SK-N-SH (cell line): ENCODE results near the gene LGALS3BP. TPM values are rescaled to one million over a fixed set of nuclear protein-coding genes. Genes with fewer than 3 reads are reported as not detected.
A peak's percentile ranks its signal among the peaks of the same experiment; 100 is the strongest.

Source experiments
- CTCF ChIA-PET: fragments of 300-600, 350-600 bp; formaldehyde crosslinking; extraction: SDS; loops from one replicate; lab custom pipeline; 2021; lab: Yijun Ruan, JAX
- POLR2A ChIA-PET: fragments of 350-600 bp; sonication (Branson Sonifier 250); formaldehyde crosslinking; extraction: SDS; loops from one replicate; lab custom pipeline; 2020; ENCODE audit warnings: antibody characterized with exemption, inconsistent platforms; lab: Yijun Ruan, JAX
- DNase-seq: peaks from one replicate; pipeline ENCODE4 v3.0.0; 2012
- H2AFZ ChIP-seq: fragments of 200-600 bp; sonication (generic); 2 replicates; pipeline ENCODE4 v1.8.1; 2016; ENCODE audit warnings: antibody characterized with exemption, mild to moderate bottlenecking, low read depth
- H3F3A ChIP-seq: fragments of 200-600 bp; sonication (generic); replicated peaks from 2 replicates; pipeline ENCODE3; 2016; ENCODE audit warnings: antibody characterized with exemption, mild to moderate bottlenecking; ENCODE audit not compliant: insufficient read depth
- H3K27ac ChIP-seq, 2 experiments: fragments of 200-500 bp in 1 of 2; fragments of 200-600 bp in 1 of 2; sonication (Bioruptor generic) in 1 of 2; sonication (generic), shearing (Covaris generic) in 1 of 2; 2 replicates each; pipeline versions ENCODE4 v1.5.1 to v1.6.1; 2014 to 2016; ENCODE audit warnings: low read depth in 2 of 2, inconsistent platforms in 1 of 2, low read length in 1 of 2, mild to moderate bottlenecking in 1 of 2, mixed read lengths in 1 of 2
- H3K27me3 ChIP-seq: fragments of 200-600 bp; sonication (generic), shearing (Covaris generic); 2 replicates; pipeline ENCODE4 v1.6.1; 2016; ENCODE audit warnings: mixed run types; ENCODE audit not compliant: insufficient read depth
- H3K36me3 ChIP-seq, 2 experiments: fragments of 200-500 bp in 1 of 2; fragments of 200-600 bp in 1 of 2; sonication (Bioruptor generic) in 1 of 2; sonication (generic) in 1 of 2; replicated peaks in 1 of 2; 2 replicates each; pipeline versions ENCODE3 to v1.5.1; 2014 to 2016; ENCODE audit warnings: low read length in 1 of 2, mild to moderate bottlenecking in 1 of 2; ENCODE audit not compliant: insufficient read depth in 2 of 2, control insufficient read depth in 1 of 2
- H3K4me1 ChIP-seq, 2 experiments: fragments of 200-500 bp in 1 of 2; fragments of 200-600 bp in 1 of 2; sonication (Bioruptor generic) in 1 of 2; sonication (generic), shearing (Covaris generic) in 1 of 2; 2 replicates each; pipeline versions ENCODE4 v1.5.1 to v1.6.1; 2014 to 2016; ENCODE audit warnings: low read depth in 1 of 2, low read length in 1 of 2, mixed run types in 1 of 2; ENCODE audit not compliant: insufficient read depth in 2 of 2, control insufficient read depth in 1 of 2
- H3K4me2 ChIP-seq: fragments of 200-600 bp; sonication (generic), shearing (Covaris generic); 2 replicates; pipeline ENCODE4 v1.6.1; 2017; ENCODE audit warnings: mixed run types
- H3K4me3 ChIP-seq, 2 experiments: fragments of 200-500 bp in 1 of 2; fragments of 200-600 bp in 1 of 2; sonication (Bioruptor generic) in 1 of 2; sonication (generic), shearing (Covaris generic) in 1 of 2; 2 replicates each; pipeline versions ENCODE4 v1.5.1 to v1.8.1; 2014 to 2016; ENCODE audit warnings: low read depth in 2 of 2, inconsistent platforms in 1 of 2, low read length in 1 of 2, mild to moderate bottlenecking in 1 of 2, mixed read lengths in 1 of 2, moderate library complexity in 1 of 2
- H3K79me2 ChIP-seq: fragments of 200-600 bp; sonication (generic); 2 replicates; pipeline ENCODE4 v1.8.1; 2017; ENCODE audit warnings: mild to moderate bottlenecking; ENCODE audit not compliant: insufficient read depth
- H3K9ac ChIP-seq: fragments of 200-600 bp; sonication (generic); 2 replicates; pipeline ENCODE4 v1.6.1; 2017; ENCODE audit warnings: mixed run types
- H3K9me2 ChIP-seq: fragments of 200-600 bp; sonication (generic); 2 replicates; pipeline ENCODE4 v1.6.1; 2017; ENCODE audit warnings: mixed run types
- H3K9me3 ChIP-seq: fragments of 200-600 bp; sonication (generic); 2 replicates; pipeline ENCODE4 v1.6.1; 2017; ENCODE audit warnings: mixed run types, mild to moderate bottlenecking, moderate library complexity
- H4K20me1 ChIP-seq: fragments of 200-600 bp; sonication (generic); 2 replicates; pipeline ENCODE4 v1.6.1; 2017; ENCODE audit warnings: mild to moderate bottlenecking, mixed run types; ENCODE audit not compliant: insufficient read depth
- CHD2 ChIP-seq: fragments of 150-350 bp; IDR thresholded peaks from 2 replicates; pipeline ENCODE4 v1.6.1; 2018; ENCODE audit warnings: low read length; ENCODE audit not compliant: partially characterized antibody
- ELF1 ChIP-seq: IDR thresholded peaks from 2 replicates; pipeline ENCODE4 v1.4.0; 2012
- EZH2phosphoT487 ChIP-seq: fragments of 200-600 bp; sonication (generic); IDR thresholded peaks from 2 replicates; pipeline ENCODE4 v1.6.1; 2017; ENCODE audit warnings: low read depth, mixed run types, mild to moderate bottlenecking, antibody characterized with exemption, moderate library complexity, borderline replicate concordance
- FOSL2 ChIP-seq: IDR thresholded peaks from 2 replicates; pipeline ENCODE4 v1.4.0; 2012; ENCODE audit warnings: low read depth, mild to moderate bottlenecking, moderate library complexity, borderline replicate concordance
- FOXM1 ChIP-seq: IDR thresholded peaks from 2 replicates; pipeline ENCODE4 v1.4.0; 2012; ENCODE audit warnings: low read depth, mild to moderate bottlenecking
- GATA2 ChIP-seq: sonication (generic); formaldehyde crosslinking; IDR thresholded peaks from 2 replicates; pipeline ENCODE4 v1.5.0; 2020; ENCODE audit warnings: mild to moderate bottlenecking, missing genetic modification reagents
- JUND ChIP-seq: IDR thresholded peaks from 2 replicates; pipeline ENCODE4 v1.4.0; 2012
- NFIC ChIP-seq: IDR thresholded peaks from 2 replicates; pipeline ENCODE4 v1.4.0; 2012; ENCODE audit warnings: borderline replicate concordance
- POLR2AphosphoS5 ChIP-seq: IDR thresholded peaks from 2 replicates; pipeline ENCODE4 v1.6.1; 2012; ENCODE audit warnings: low read depth, low read length
- RAD21 ChIP-seq: IDR thresholded peaks from 2 replicates; pipeline ENCODE4 v1.6.1; 2012; ENCODE audit warnings: mild to moderate bottlenecking, low read length
- RCOR1 ChIP-seq: fragments of 150-350 bp; IDR thresholded peaks from 2 replicates; pipeline ENCODE4 v1.6.1; 2017; ENCODE audit warnings: antibody characterized with exemption, low read length
- RFX5 ChIP-seq: IDR thresholded peaks from 2 replicates; pipeline ENCODE4 v1.6.1; 2012; ENCODE audit warnings: mild to moderate bottlenecking, improper control_type of control experiment, low read length
- RXRA ChIP-seq: IDR thresholded peaks from 2 replicates; pipeline ENCODE4 v1.4.0; 2012; ENCODE audit warnings: low read depth, mild to moderate bottlenecking, borderline replicate concordance
- SIN3A ChIP-seq: IDR thresholded peaks from 2 replicates; pipeline ENCODE4 v1.6.1; 2012; ENCODE audit warnings: low read depth, mild to moderate bottlenecking, low read length, moderate library complexity, borderline replicate concordance
- SMC3 ChIP-seq: IDR thresholded peaks from 2 replicates; pipeline ENCODE4 v1.6.1; 2012; ENCODE audit warnings: low read depth, low read length, improper control_type of control experiment
- YY1 ChIP-seq: IDR thresholded peaks from 2 replicates; pipeline ENCODE4 v1.4.0; 2012; ENCODE audit warnings: low read depth, mild to moderate bottlenecking
- WGBS: methylation state at CpG from one replicate; pipeline ENCODE4 v1.1.6; 2017; ENCODE audit warnings: low lambda C conversion rate; 5-methylcytosine and 5-hydroxymethylcytosine counted together
- polyA plus RNA-seq, 3 experiments: library from polyadenylated mRNA; depleted of rRNA; stranded (reverse); fragments of >200 nt; gene quantifications; 2 replicates each; pipeline ENCODE4 v1.2.3, GENCODE V29; 2012
- TF ChIP-seq, protein P1 (sequence below): fragments of 200-600 bp; sonication (generic); IDR thresholded peaks from 2 replicates; pipeline ENCODE4 v1.6.1; 2017; ENCODE audit warnings: antibody characterized with exemption, mild to moderate bottlenecking, moderate library complexity
- TF ChIP-seq, protein P2 (sequence below): IDR thresholded peaks from 2 replicates; pipeline ENCODE4 v1.4.0; 2012; ENCODE audit warnings: low read depth
- TF ChIP-seq, protein P3 (sequence below): fragments of 150-350 bp; IDR thresholded peaks from 2 replicates; pipeline ENCODE4 v1.6.1; 2017; ENCODE audit warnings: antibody characterized with exemption, low read length, low read depth, borderline replicate concordance
- TF ChIP-seq, protein P4 (sequence below): IDR thresholded peaks from 2 replicates; pipeline ENCODE4 v1.4.0; 2012; ENCODE audit warnings: low read depth, borderline replicate concordance

Gene LGALS3BP
- polyA plus RNA-seq, 1 of the 3 experiments (the other 2 are of a cell fraction): 579 TPM

DNA sequence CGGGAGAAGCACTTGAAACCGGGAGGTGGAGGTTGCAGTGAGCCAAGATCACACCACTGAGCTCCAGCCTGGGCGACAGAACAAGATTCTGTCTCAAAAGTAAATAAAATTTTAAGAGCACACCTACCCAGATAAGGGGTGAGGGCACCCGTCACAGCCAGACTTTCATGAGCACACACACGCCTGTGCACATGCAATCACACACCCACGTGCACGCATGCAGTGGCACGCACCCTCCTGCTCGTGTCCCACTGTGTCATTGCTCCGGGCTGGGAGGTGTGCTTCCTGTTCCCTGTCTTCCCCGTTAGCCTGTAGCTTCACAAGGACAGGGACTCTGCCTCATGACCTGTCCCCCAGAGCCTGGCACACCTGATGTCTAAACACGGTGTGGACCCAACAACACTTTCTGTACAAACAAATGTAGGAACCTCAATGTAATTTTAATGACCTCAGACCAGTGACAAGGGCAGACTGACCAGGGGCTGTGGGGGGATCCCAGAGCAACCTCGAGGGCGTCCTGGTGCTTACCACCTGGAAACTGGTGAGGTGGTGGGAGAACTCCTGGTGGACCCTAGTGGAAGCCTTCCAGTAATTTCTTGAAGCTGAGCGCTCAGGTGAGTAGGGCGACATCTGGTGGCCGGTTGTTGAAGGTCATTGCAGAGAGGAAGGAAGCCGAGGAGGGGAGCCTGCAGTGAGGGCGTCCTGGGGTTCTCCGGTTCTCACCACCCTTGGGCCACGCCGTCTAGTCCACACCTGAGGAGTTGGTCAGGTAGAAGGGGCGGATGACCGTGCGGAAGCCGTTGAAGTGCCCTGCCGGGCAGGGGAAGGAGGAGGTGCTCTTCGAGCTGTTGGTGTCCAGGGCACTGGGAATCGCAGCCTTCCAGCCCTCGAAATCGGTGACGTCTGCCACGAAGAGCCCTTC is 8.6 kb downstream of the LGALS3BP start:
- Histone ChIP-seq H3K27me3 (no peaks in the 10 kb centered on the region), H3K4me2 (peak overlapping the region; percentile 16; the same call in 1 of the 2 replicates), H4K20me1 (no peaks in the 10 kb centered on the region), H3K9me2 (no peaks in the 10 kb centered on the region), H3K9me3 (no peaks in the 10 kb centered on the region), H3K27ac (peak overlapping the region; percentile 9 to 65; a peak in 3 of 4 replicates), H2AFZ (no peak overlapping the region), H3K36me3 (peaks cover 17 to 51% of the 10 kb centered on the region in 2 experiments), H3K4me3 (peak overlapping the region in 1 of 2 experiments; percentile 9; a peak in 1 of 4 replicates), H3K4me1 (peaks cover 0 to 29% of the 10 kb centered on the region in 2 experiments; a peak in 1 of 4 replicates), H3F3A (peaks cover 6% of the 10 kb centered on the region), H3K79me2 (no peaks in the 10 kb centered on the region), H3K9ac (no peak overlapping the region; the same call in 1 of the 2 replicates)
- WGBS: 41% methylated on average over 30 of the region's 33 CpGs
- ChIA-PET CTCF (interaction anchor here (0.6 to 26.0 kb wide), 68 partner anchors 11 to 488 kb away, joined by 3 to 458 read pairs (median 5); partner anchors contain the start of genes CEP295NL, LGALS3BP and USP36), POLR2A (interaction anchor here (0.9 to 2.3 kb wide), 4 partner anchors 37 to 105 kb away, joined by 3 to 15 read pairs (median 9); no protein-coding TSS in a partner anchor)
- peak; percentile 93 for DNase-seq
- no peak for TF ChIP-seq RFX5
- TF ChIP-seq RAD21: peak; percentile 96
- peak; percentile 98 for TF ChIP-seq SMC3
- TF ChIP-seq, protein P1, sequence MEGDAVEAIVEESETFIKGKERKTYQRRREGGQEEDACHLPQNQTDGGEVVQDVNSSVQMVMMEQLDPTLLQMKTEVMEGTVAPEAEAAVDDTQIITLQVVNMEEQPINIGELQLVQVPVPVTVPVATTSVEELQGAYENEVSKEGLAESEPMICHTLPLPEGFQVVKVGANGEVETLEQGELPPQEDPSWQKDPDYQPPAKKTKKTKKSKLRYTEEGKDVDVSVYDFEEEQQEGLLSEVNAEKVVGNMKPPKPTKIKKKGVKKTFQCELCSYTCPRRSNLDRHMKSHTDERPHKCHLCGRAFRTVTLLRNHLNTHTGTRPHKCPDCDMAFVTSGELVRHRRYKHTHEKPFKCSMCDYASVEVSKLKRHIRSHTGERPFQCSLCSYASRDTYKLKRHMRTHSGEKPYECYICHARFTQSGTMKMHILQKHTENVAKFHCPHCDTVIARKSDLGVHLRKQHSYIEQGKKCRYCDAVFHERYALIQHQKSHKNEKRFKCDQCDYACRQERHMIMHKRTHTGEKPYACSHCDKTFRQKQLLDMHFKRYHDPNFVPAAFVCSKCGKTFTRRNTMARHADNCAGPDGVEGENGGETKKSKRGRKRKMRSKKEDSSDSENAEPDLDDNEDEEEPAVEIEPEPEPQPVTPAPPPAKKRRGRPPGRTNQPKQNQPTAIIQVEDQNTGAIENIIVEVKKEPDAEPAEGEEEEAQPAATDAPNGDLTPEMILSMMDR: peak; percentile 97
- peak; percentile 47 for TF ChIP-seq CHD2
- no peak for TF ChIP-seq JUND
- TF ChIP-seq, protein P2, sequence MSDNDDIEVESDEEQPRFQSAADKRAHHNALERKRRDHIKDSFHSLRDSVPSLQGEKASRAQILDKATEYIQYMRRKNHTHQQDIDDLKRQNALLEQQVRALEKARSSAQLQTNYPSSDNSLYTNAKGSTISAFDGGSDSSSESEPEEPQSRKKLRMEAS: no peak
- TF ChIP-seq RCOR1: peak; percentile 44; the same call in 1 of the 2 replicates
- 0 out of 2 replicates have a peak, but pooled peaks have one; percentile 7 for TF ChIP-seq SIN3A

DNA sequence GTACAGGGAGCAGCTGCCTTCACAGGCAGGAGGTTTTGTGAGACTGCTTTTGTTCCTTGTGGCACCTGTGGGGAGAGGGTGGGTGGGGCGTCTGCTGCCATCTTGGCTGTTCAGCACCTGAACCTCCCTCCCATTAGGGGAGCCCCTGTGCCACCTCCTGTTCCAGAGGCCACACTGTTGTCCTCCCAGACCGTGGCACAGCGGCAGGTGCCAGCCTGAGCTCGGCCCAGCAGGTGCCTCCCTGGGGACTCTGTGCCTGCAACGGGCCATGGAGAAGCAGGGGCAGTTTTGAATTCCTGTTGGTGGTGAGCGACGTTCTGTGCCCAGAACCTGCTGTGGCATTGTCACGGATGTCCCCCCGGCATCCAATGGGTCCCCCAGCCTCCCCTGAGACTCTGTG is 9.9 kb downstream of the LGALS3BP start:
- H3K9me2 ChIP-seq: no peaks in the 10 kb centered on the region
- H4K20me1 ChIP-seq: no peaks in the 10 kb centered on the region
- H2AFZ ChIP-seq: no peak overlapping the region
- H3K4me2 ChIP-seq: no peak overlapping the region
- H3K27ac ChIP-seq: no peak overlapping the region
- H3F3A ChIP-seq: no peaks in the 10 kb centered on the region
- no peaks in the 10 kb centered on the region for H3K79me2 ChIP-seq
- ChIA-PET CTCF (interaction anchor here (1.1 to 26.0 kb wide), 14 partner anchors 12 to 158 kb away, joined by 3 to 458 read pairs (median 26); partner anchors contain the start of gene LGALS3BP), POLR2A (no interaction called here)
- H3K4me1 ChIP-seq: peaks cover 0 to 22% of the 10 kb centered on the region in 2 experiments; a peak in 1 of 4 replicates
- no peak overlapping the region for H3K9ac ChIP-seq
- H3K27me3 ChIP-seq: no peaks in the 10 kb centered on the region
- peaks cover 17 to 46% of the 10 kb centered on the region in 2 experiments for H3K36me3 ChIP-seq
- no peak overlapping the region for H3K4me3 ChIP-seq
- 89% methylated on average over 5 of the region's 9 CpGs for WGBS
- peak; percentile 28 for DNase-seq
- H3K9me3 ChIP-seq: no peaks in the 10 kb centered on the region
- no peak for TF ChIP-seq FOSL2
- TF ChIP-seq RCOR1: no peak
- TF ChIP-seq, protein P3, sequence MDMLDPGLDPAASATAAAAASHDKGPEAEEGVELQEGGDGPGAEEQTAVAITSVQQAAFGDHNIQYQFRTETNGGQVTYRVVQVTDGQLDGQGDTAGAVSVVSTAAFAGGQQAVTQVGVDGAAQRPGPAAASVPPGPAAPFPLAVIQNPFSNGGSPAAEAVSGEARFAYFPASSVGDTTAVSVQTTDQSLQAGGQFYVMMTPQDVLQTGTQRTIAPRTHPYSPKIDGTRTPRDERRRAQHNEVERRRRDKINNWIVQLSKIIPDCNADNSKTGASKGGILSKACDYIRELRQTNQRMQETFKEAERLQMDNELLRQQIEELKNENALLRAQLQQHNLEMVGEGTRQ: no peak
- no peak for TF ChIP-seq POLR2AphosphoS5
- no peak for TF ChIP-seq EZH2phosphoT487
- TF ChIP-seq GATA2: no peak
- TF ChIP-seq FOXM1: no peak
- no peak for TF ChIP-seq YY1
- TF ChIP-seq, protein P4, sequence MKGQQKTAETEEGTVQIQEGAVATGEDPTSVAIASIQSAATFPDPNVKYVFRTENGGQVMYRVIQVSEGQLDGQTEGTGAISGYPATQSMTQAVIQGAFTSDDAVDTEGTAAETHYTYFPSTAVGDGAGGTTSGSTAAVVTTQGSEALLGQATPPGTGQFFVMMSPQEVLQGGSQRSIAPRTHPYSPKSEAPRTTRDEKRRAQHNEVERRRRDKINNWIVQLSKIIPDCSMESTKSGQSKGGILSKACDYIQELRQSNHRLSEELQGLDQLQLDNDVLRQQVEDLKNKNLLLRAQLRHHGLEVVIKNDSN: no peak
- no peak for TF ChIP-seq ELF1
- no peak for TF ChIP-seq RXRA
- TF ChIP-seq NFIC: no peak
- TF ChIP-seq, protein P2: no peak
- no peak for TF ChIP-seq SIN3A
- no peak for TF ChIP-seq JUND
